GM18907 (cell line): ENCODE results near the gene ANK2.

Experiments
- ATAC-seq: cut with Tn5 transposase; IDR thresholded peaks from one replicate; pipeline ENCODE4 v1.9.1; 2021; ENCODE audit warnings: mild to moderate bottlenecking, moderate library complexity; ENCODE audit not compliant: unreplicated experiment

Gene ANK2

GRCh38 chr4:113088050-113088449, 38.6 kb downstream of the ANK2 start:
- ATAC-seq = no peak

GRCh38 chr4:113090954-113091353, 41.5 kb downstream of the ANK2 start:
- ATAC-seq = no peak

- ATAC-seq = no peak
Measured at GRCh38 chr4:113094331-113094730, 44.9 kb downstream of the ANK2 start.

- ATAC-seq = no peak
Measured at GRCh38 chr4:113094802-113095201, 45.3 kb downstream of the ANK2 start.

- no peak for ATAC-seq
Measured at GRCh38 chr4:113101669-113102068, 52.2 kb downstream of the ANK2 start.

- no peak for ATAC-seq
Measured at GRCh38 chr4:113103556-113103955, 54.1 kb downstream of the ANK2 start.

GRCh38 chr4:113106108-113106507, 56.7 kb downstream of the ANK2 start:
- ATAC-seq = no peak

- no peak for ATAC-seq
Measured at GRCh38 chr4:113109106-113109718, 59.8 kb downstream of the ANK2 start.

- no peak for ATAC-seq
Measured at GRCh38 chr4:113112338-113112978, 63.0 kb downstream of the ANK2 start.

- ATAC-seq = no peak
Measured at GRCh38 chr4:113113151-113113550, 63.7 kb downstream of the ANK2 start.

GRCh38 chr4:113114884-113115283, 65.4 kb downstream of the ANK2 start:
- ATAC-seq = no peak

GRCh38 chr4:113116414-113117357, 67.2 kb downstream of the ANK2 start:
- no peak for ATAC-seq

- ATAC-seq = no peak
Measured at GRCh38 chr4:113117358-113117702, 67.9 kb downstream of the ANK2 start.

- ATAC-seq = peak; percentile 65
Measured at GRCh38 chr4:113122066-113122465, 72.6 kb downstream of the ANK2 start.

GRCh38 chr4:113125418-113125817, 76.0 kb downstream of the ANK2 start:
- no peak for ATAC-seq

GRCh38 chr4:113131136-113131535, 81.7 kb downstream of the ANK2 start:
- ATAC-seq = no peak

GRCh38 chr4:113131621-113132020, 82.2 kb downstream of the ANK2 start:
- ATAC-seq = no peak

- ATAC-seq = no peak
Measured at GRCh38 chr4:113141901-113142346, 92.5 kb downstream of the ANK2 start.

GRCh38 chr4:113142351-113142750, 92.9 kb downstream of the ANK2 start:
- no peak for ATAC-seq

GRCh38 chr4:113144091-113144490, 94.6 kb downstream of the ANK2 start:
- ATAC-seq = no peak

GRCh38 chr4:113145147-113145518, 95.7 kb downstream of the ANK2 start:
- no peak for ATAC-seq
